GM18907 (cell line): ENCODE results near the gene SMARCE1.

Experiments
- ATAC-seq: cut with Tn5 transposase; IDR thresholded peaks from one replicate; pipeline ENCODE4 v1.9.1; 2021; ENCODE audit warnings: mild to moderate bottlenecking, moderate library complexity; ENCODE audit not compliant: unreplicated experiment

The SMARCE1 gene

GRCh38 chr17:40613467-40614154 lies 34.0 kb downstream of the SMARCE1 start:
- no peak for ATAC-seq

GRCh38 chr17:40612599-40613244 lies 34.9 kb downstream of the SMARCE1 start:
- ATAC-seq, result no peak

- no peak for ATAC-seq
These were observed 35.7 kb downstream of the SMARCE1 start for GRCh38 chr17:40611840-40612474.

GRCh38 chr17:40610359-40610758 lies 37.3 kb downstream of the SMARCE1 start:
- ATAC-seq, result no peak

GRCh38 chr17:40608061-40608581 lies 39.5 kb downstream of the SMARCE1 start:
- no peak for ATAC-seq

- no peak for ATAC-seq
These were observed 40.0 kb downstream of the SMARCE1 start for GRCh38 chr17:40607641-40608040.

- ATAC-seq, result no peak
These were observed 40.9 kb downstream of the SMARCE1 start for GRCh38 chr17:40606548-40607353.

GRCh38 chr17:40605306-40605705 lies 42.3 kb downstream of the SMARCE1 start:
- ATAC-seq, result no peak

GRCh38 chr17:40604327-40605080 lies 43.1 kb downstream of the SMARCE1 start:
- ATAC-seq, result no peak

- no peak for ATAC-seq
These were observed 44.9 kb downstream of the SMARCE1 start for GRCh38 chr17:40602445-40603443.

GRCh38 chr17:40600486-40601046 lies 47.1 kb downstream of the SMARCE1 start:
- no peak for ATAC-seq

GRCh38 chr17:40599468-40599763 lies 48.2 kb downstream of the SMARCE1 start:
- no peak for ATAC-seq

GRCh38 chr17:40598619-40599467 lies 48.8 kb downstream of the SMARCE1 start:
- peak; percentile 69 for ATAC-seq

- no peak for ATAC-seq
These were observed 49.4 kb downstream of the SMARCE1 start for GRCh38 chr17:40598301-40598618.

GRCh38 chr17:40597556-40598300 lies 49.9 kb downstream of the SMARCE1 start:
- ATAC-seq, result no peak

- ATAC-seq, result no peak
These were observed 50.5 kb downstream of the SMARCE1 start for GRCh38 chr17:40597156-40597555.

GRCh38 chr17:40596261-40596919 lies 51.2 kb downstream of the SMARCE1 start:
- ATAC-seq, result no peak
